A549 (cell line): Measurements from ENCODE around the gene ZNF583. TPM values are rescaled to one million over a fixed set of nuclear protein-coding genes. Genes with fewer than 3 reads are reported as not detected.

Experiments
- ATAC-seq, 2 experiments: fragments of 200-7000 bp in 1 of 2; fragments of >200 bp in 1 of 2; cut with Nextera tagmentation in 1 of 2; cut with Tn5 transposase in 1 of 2; 3 replicates each; pipeline versions ENCODE4 v1.8.0 to v1.9.1; 2018 to 2020; ENCODE audit warnings: mild to moderate bottlenecking in 1 of 2, moderate library complexity in 1 of 2
- CTCF ChIA-PET: fragments of 300-600 bp; sonication (Branson Sonifier 250); formaldehyde crosslinking; extraction: SDS; loops from one replicate; lab custom pipeline; 2021; ENCODE audit warnings: antibody characterized with exemption, inconsistent platforms; lab: Yijun Ruan, JAX
- POLR2A ChIA-PET: fragments of 350-600 bp; formaldehyde crosslinking; extraction: SDS; loops from one replicate; lab custom pipeline; 2021; ENCODE audit warnings: antibody characterized with exemption, inconsistent platforms; lab: Yijun Ruan, JAX
- DNase-seq, 2 experiments: peaks; one replicate each; pipeline versions ENCODE4 v3.0.0 to v3.0.0-alpha.2; 2011 to 2016; ENCODE audit warnings: low read depth in 1 of 2, low spot score in 1 of 2
- FAIRE-seq: peaks from 2 replicates; lab custom pipeline; 2011; peaks lifted over from hg19 to GRCh38; lab: Jason Lieb, UNC
- H3K27ac ChIP-seq, 2 experiments: fragments of >200 bp; sonication (Bioruptor Twin); formaldehyde crosslinking; 3 replicates each; pipeline ENCODE4 v1.5.1; 2016 to 2017
- H3K4me1 ChIP-seq: fragments of >200 bp; sonication (Bioruptor Twin); formaldehyde crosslinking; 3 replicates; pipeline ENCODE4 v1.6.1; 2016
- H3K4me2 ChIP-seq: fragments of >200 bp; sonication (Bioruptor Twin); formaldehyde crosslinking; 3 replicates; pipeline ENCODE4 v1.6.1; 2016
- H3K4me3 ChIP-seq: fragments of >200 bp; sonication (Bioruptor Twin); formaldehyde crosslinking; 3 replicates; pipeline ENCODE4 v1.5.1; 2016
- H3K9me3 ChIP-seq: fragments of >200 bp; sonication (Bioruptor Twin); formaldehyde crosslinking; 3 replicates; pipeline ENCODE4 v1.6.1; 2016
- CEBPB ChIP-seq, 2 experiments: fragments of >200 bp in 1 of 2; sonication (Bioruptor Twin) in 1 of 2; formaldehyde crosslinking in 1 of 2; IDR thresholded peaks; 2 replicates each; pipeline ENCODE4 v1.6.1; 2012 to 2016
- CHD2 ChIP-seq: fragments of 150-350 bp; IDR thresholded peaks from 2 replicates; pipeline ENCODE4 v1.6.1; 2014; ENCODE audit warnings: low read length; ENCODE audit not compliant: partially characterized antibody
- CTCF ChIP-seq: fragments of >200 bp; sonication (Bioruptor Twin); formaldehyde crosslinking; IDR thresholded peaks from 3 replicates; pipeline ENCODE4 v1.5.1; 2016
- E2F6 ChIP-seq: IDR thresholded peaks from 2 replicates; pipeline ENCODE4 v1.6.1; 2012; ENCODE audit warnings: low read depth, borderline replicate concordance
- EHMT2 ChIP-seq: fragments of 200-600 bp; sonication (generic); IDR thresholded peaks from 2 replicates; pipeline ENCODE4 v1.6.1; 2016; ENCODE audit warnings: antibody characterized with exemption, low read depth, mild to moderate bottlenecking, moderate library complexity
- GATA3 ChIP-seq: IDR thresholded peaks from 2 replicates; pipeline ENCODE4 v1.6.1; 2012; ENCODE audit warnings: borderline replicate concordance
- HEYL ChIP-seq: fragments of 250-450 bp; sonication (Bioruptor Pico); IDR thresholded peaks from 2 replicates; pipeline ENCODE4 v1.8.0; 2021; ENCODE audit warnings: mild to moderate bottlenecking, moderate library complexity
- HOXB13 ChIP-seq: fragments of 250-450 bp; sonication (Bioruptor Pico); IDR thresholded peaks from 2 replicates; pipeline ENCODE4 v1.5.0; 2020; ENCODE audit warnings: low read depth, mild to moderate bottlenecking, moderate library complexity
- HOXB5 ChIP-seq: fragments of 250-450 bp; sonication (Bioruptor Pico); IDR thresholded peaks from 2 replicates; pipeline ENCODE4 v1.5.0; 2020; ENCODE audit warnings: mild to moderate bottlenecking, moderate library complexity
- JUNB ChIP-seq: fragments of >200 bp; sonication (Bioruptor Twin); formaldehyde crosslinking; IDR thresholded peaks from 2 replicates; pipeline ENCODE4 v1.6.1; 2016
- MAZ ChIP-seq: fragments of 150-350 bp; IDR thresholded peaks from 2 replicates; pipeline ENCODE4 v1.6.1; 2014; ENCODE audit warnings: antibody characterized with exemption, low read depth, low read length, borderline replicate concordance
- NFE2L2 ChIP-seq: fragments of 150-350 bp; conservative IDR thresholded peaks from 2 replicates; pipeline ENCODE4 v1.6.1; 2014; ENCODE audit warnings: low read length
- NR3C1 ChIP-seq: fragments of >200 bp; sonication (Bioruptor Twin); formaldehyde crosslinking; IDR thresholded peaks from 3 replicates; pipeline ENCODE4 v1.6.1; 2017
- POLR2A ChIP-seq: IDR thresholded peaks from 2 replicates; pipeline ENCODE4 v1.6.1; 2012; ENCODE audit warnings: mild to moderate bottlenecking, low read length
- POLR2AphosphoS2 ChIP-seq: conservative IDR thresholded peaks from 2 replicates; pipeline ENCODE4 v1.6.1; 2012; ENCODE audit warnings: low read length, improper control_type of control experiment, inconsistent platforms
- RCOR1 ChIP-seq: fragments of 150-350 bp; IDR thresholded peaks from 2 replicates; pipeline ENCODE4 v1.6.1; 2014; ENCODE audit warnings: antibody characterized with exemption, low read length, low read depth
- RNF2 ChIP-seq: fragments of 200-600 bp; sonication (generic); IDR thresholded peaks from 2 replicates; pipeline ENCODE4 v1.6.1; 2016; ENCODE audit warnings: low read depth, mild to moderate bottlenecking, antibody characterized with exemption, moderate library complexity, borderline replicate concordance
- TP53 ChIP-seq: fragments of 250-450 bp; sonication (Bioruptor Pico); IDR thresholded peaks from 2 replicates; pipeline ENCODE4 v1.5.0; 2021; ENCODE audit warnings: mild to moderate bottlenecking, moderate library complexity
- ZC3H11A ChIP-seq: fragments of 450-650 bp; IDR thresholded peaks from 2 replicates; pipeline ENCODE4 v1.6.1; 2014; ENCODE audit warnings: antibody characterized with exemption, mild to moderate bottlenecking
- ZFP36 ChIP-seq: fragments of 450-650 bp; IDR thresholded peaks from 2 replicates; pipeline ENCODE4 v1.6.1; 2014; ENCODE audit warnings: borderline replicate concordance; ENCODE audit not compliant: partially characterized antibody
- WGBS: methylation state at CpG from one replicate; pipeline ENCODE4 v1.1.6; 2017; ENCODE audit errors: missing lambda C conversion rate; 5-methylcytosine and 5-hydroxymethylcytosine counted together
- polyA plus RNA-seq, 4 experiments: library from polyadenylated mRNA; depleted of rRNA in 3 of 4; stranded (reverse); fragments of >200 nt; fragmentation: RNase III in 1 of 4; extraction: RNeasy Plus Mini Kit Qiagen cat#74134 plus additional on column Dnase treatment in 1 of 4; gene quantifications; 2 replicates in 3 of 4; 3 replicates in 1 of 4; pipeline ENCODE4 v1.2.3, GENCODE V29; 2011 to 2017

The ZNF583 gene
- polyA plus RNA-seq, 2 of the 4 experiments (the other 2 are of a cell fraction), result 2.9 to 4.8 TPM

- 17% methylated on average over 1 of the region's 1 CpG for WGBS
- no peak for FAIRE-seq
- Histone ChIP-seq H3K4me3 (no peak overlapping the region), H3K27ac (no peak overlapping the region), H3K9me3 (peaks cover 62% of the 10 kb centered on the region), H3K4me1 (no peaks in the 10 kb centered on the region), H3K4me2 (no peak overlapping the region)
- ATAC-seq, result no peak
- ChIA-PET POLR2A (no interaction called here), CTCF (interaction anchor here (1.0 to 2.0 kb wide), 2 partner anchors 21 to 279 kb away, joined by 3 to 6 read pairs; no protein-coding TSS in a partner anchor)
- DNase-seq, result no peak
- no peak for TF ChIP-seq NFE2L2
- TF ChIP-seq RNF2, result no peak
- TF ChIP-seq RCOR1, result no peak
- TF ChIP-seq ZFP36, result no peak
- TF ChIP-seq HOXB5 (CRISPR knock-in tag), result no peak
- TF ChIP-seq TP53 (CRISPR knock-in tag), result no peak
- no peak for TF ChIP-seq HOXB13
- TF ChIP-seq HEYL (CRISPR knock-in tag), result no peak
- no peak for TF ChIP-seq CTCF
- TF ChIP-seq EHMT2, result no peak
These were observed 48.6 kb upstream of the ZNF583 start for GRCh38 chr19:56355517-56355916.

GRCh38 chr19:56356944-56357343 is 47.2 kb upstream of the ZNF583 start:
- no peaks in the 10 kb centered on the region for H3K4me1 ChIP-seq
- FAIRE-seq (no peak), DNase-seq (no peak), ATAC-seq (no peak)
- ChIA-PET CTCF (interaction anchor here (0.6 kb wide), 1 partner anchor 1760 kb away, joined by 4 read pairs; no protein-coding TSS in a partner anchor), POLR2A (no interaction called here)
- WGBS, result 7% methylated on average over 2 of the region's 2 CpGs
- H3K4me3 ChIP-seq, result no peak overlapping the region
- H3K9me3 ChIP-seq, result peaks cover 60% of the 10 kb centered on the region
- no peak for TF ChIP-seq ZC3H11A
- TF ChIP-seq CHD2, result no peak
- no peak for TF ChIP-seq POLR2A
- TF ChIP-seq JUNB, result no peak
- TF ChIP-seq E2F6, result no peak
- TF ChIP-seq POLR2AphosphoS2, result no peak
- no peak for TF ChIP-seq GATA3
- no peak for TF ChIP-seq EHMT2
- no peak overlapping the region for H3K27ac ChIP-seq
- no peak overlapping the region for H3K4me2 ChIP-seq

DNA sequence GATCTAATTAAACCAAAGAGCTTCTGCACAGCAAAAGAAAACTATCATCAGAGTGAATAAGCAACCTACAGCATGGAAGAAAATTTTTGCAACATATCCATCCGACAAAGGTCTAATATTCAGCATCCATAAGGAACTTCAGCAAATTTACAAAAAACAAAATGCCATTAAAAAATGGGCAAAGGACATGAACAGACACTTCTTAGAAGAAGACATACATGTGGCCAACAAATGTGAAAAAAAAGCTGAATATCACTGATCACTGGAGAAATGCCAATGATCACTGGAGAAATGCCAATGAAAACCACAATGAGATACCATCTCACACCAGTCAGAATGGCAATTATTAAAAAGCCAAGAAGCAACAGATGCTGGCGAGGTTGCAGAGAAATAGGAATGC is 43.3 kb upstream of the ZNF583 start:
- CTCF ChIA-PET, result interaction anchor here (1.4 kb wide), 1 partner anchor 11 kb away, joined by 4 read pairs; no protein-coding TSS in a partner anchor
- Histone ChIP-seq H3K4me2 (no peak overlapping the region), H3K4me3 (no peak overlapping the region), H3K9me3 (peaks cover 60% of the 10 kb centered on the region), H3K27ac (no peak overlapping the region), H3K4me1 (no peaks in the 10 kb centered on the region)
- POLR2A ChIA-PET, result no interaction called here
- no peak for TF ChIP-seq POLR2AphosphoS2
- no peak for TF ChIP-seq CEBPB (IDR thresholded peaks at IDR 0.05)
- TF ChIP-seq MAZ, result no peak
- no peak for TF ChIP-seq NR3C1
- DNase-seq (no peak), FAIRE-seq (no peak), ATAC-seq (no peak)
- 7% methylated on average over 2 of the region's 2 CpGs for WGBS
